Glutamatergic neuron (in vitro differentiated cells): ENCODE results near the gene PAGE1. TPM values are rescaled to one million over a fixed set of nuclear protein-coding genes. Genes with fewer than 3 reads are reported as not detected.
"Not testable (repeated sequence)": the region's sequence is repeated elsewhere in the genome, so short reads cannot be mapped to it uniquely, and the experiment has no call there.

Experiments
- DNase-seq: peaks from one replicate; pipeline ENCODE4 v3.0.0; 2022
- H3K27ac Mint-ChIP-seq: one replicate; pipeline ENCODE4 v1.8.0; 2020; ENCODE audit warnings: mild to moderate bottlenecking, mixed read lengths, inconsistent platforms; ENCODE audit not compliant: unreplicated experiment
- H3K27me3 Mint-ChIP-seq: one replicate; pipeline ENCODE4 v1.8.0; 2020; ENCODE audit warnings: mild to moderate bottlenecking, moderate library complexity, mixed read lengths, inconsistent platforms; ENCODE audit not compliant: unreplicated experiment
- H3K36me3 Mint-ChIP-seq: one replicate; pipeline ENCODE4 v1.8.0; 2020; ENCODE audit warnings: mild to moderate bottlenecking, mixed read lengths, inconsistent platforms; ENCODE audit not compliant: unreplicated experiment
- H3K4me1 Mint-ChIP-seq: one replicate; pipeline ENCODE4 v1.8.0; 2020; ENCODE audit warnings: mild to moderate bottlenecking, low read depth, mixed read lengths, inconsistent platforms; ENCODE audit not compliant: unreplicated experiment
- H3K4me3 Mint-ChIP-seq: one replicate; pipeline ENCODE4 v1.8.0; 2020; ENCODE audit warnings: mild to moderate bottlenecking, mixed read lengths, inconsistent platforms; ENCODE audit not compliant: unreplicated experiment
- H3K9me3 Mint-ChIP-seq: one replicate; pipeline ENCODE4 v1.8.0; 2020; ENCODE audit warnings: mild to moderate bottlenecking, moderate library complexity, mixed read lengths, inconsistent platforms; ENCODE audit not compliant: unreplicated experiment
- CTCF ChIP-seq: fragments of 200-600 bp; sonication (generic); IDR thresholded peaks from one replicate; pipeline ENCODE4 v1.5.0; 2021; ENCODE audit not compliant: partially characterized antibody, unreplicated experiment
- total RNA-seq: library from RNA; stranded (reverse); fragmentation: NEBNext Ultra II Directional; extraction: Animal tissue kit (Norgen Biotek cat#: 25700); gene quantifications from one replicate; pipeline ENCODE4 v1.2.1, GENCODE V29; 2021; ENCODE audit not compliant: unreplicated experiment

Gene PAGE1
- total RNA-seq, 1 donor from 2014 or later, result not detected

GRCh38 chrX:49725401-49725800, 29.6 kb upstream of the PAGE1 start:
- Mint-ChIP-seq H3K27me3 (peaks cover 2% of the 10 kb centered on the region), H3K4me1 (peaks cover 3% of the 10 kb centered on the region), H3K4me3 (no peak overlapping the region), H3K36me3 (no peaks in the 10 kb centered on the region), H3K9me3 (peaks cover 2% of the 10 kb centered on the region), H3K27ac (no peak overlapping the region)
- TF ChIP-seq CTCF, result no peak
- DNase-seq, result no peak

GRCh38 chrX:49720106-49720505, 24.3 kb upstream of the PAGE1 start:
- H3K27ac Mint-ChIP-seq, H3K4me1 Mint-ChIP-seq, DNase-seq, H3K27me3 Mint-ChIP-seq, H3K36me3 Mint-ChIP-seq, H3K9me3 Mint-ChIP-seq, H3K4me3 Mint-ChIP-seq: not testable (repeated sequence)

GRCh38 chrX:49712577-49712976, 16.8 kb upstream of the PAGE1 start:
- no peaks in the 10 kb centered on the region for H3K27me3 Mint-ChIP-seq
- no peak for TF ChIP-seq CTCF
- no peak overlapping the region for H3K4me3 Mint-ChIP-seq
- H3K9me3 Mint-ChIP-seq, result no peaks in the 10 kb centered on the region
- H3K4me1 Mint-ChIP-seq, result no peaks in the 10 kb centered on the region
- no peak overlapping the region for H3K27ac Mint-ChIP-seq
- no peak for DNase-seq
- H3K36me3 Mint-ChIP-seq, result no peaks in the 10 kb centered on the region

- no peak for TF ChIP-seq CTCF
- no peaks in the 10 kb centered on the region for H3K9me3 Mint-ChIP-seq
- H3K27ac Mint-ChIP-seq, result no peak overlapping the region
- H3K36me3 Mint-ChIP-seq, result no peaks in the 10 kb centered on the region
- DNase-seq, result no peak
- no peaks in the 10 kb centered on the region for H3K27me3 Mint-ChIP-seq
- H3K4me3 Mint-ChIP-seq, result no peak overlapping the region
- no peaks in the 10 kb centered on the region for H3K4me1 Mint-ChIP-seq
Observed at GRCh38 chrX:49710744-49711319, 15.0 kb upstream of the PAGE1 start.

- TF ChIP-seq CTCF, result no peak
Observed at GRCh38 chrX:49704691-49705404, 9.1 kb upstream of the PAGE1 start.

More at GRCh38 chrX:49704691-49705404, 9.1 kb upstream of the PAGE1 start:
- no peak for DNase-seq
- Mint-ChIP-seq H3K9me3 (no peaks in the 10 kb centered on the region), H3K4me1 (peaks cover 7% of the 10 kb centered on the region), H3K27me3 (no peaks in the 10 kb centered on the region), H3K36me3 (no peaks in the 10 kb centered on the region), H3K27ac (no peak overlapping the region), H3K4me3 (no peak overlapping the region)
